Activated CD4-positive, CD25-positive, alpha-beta regulatory T cell treated with anti-CD3 and anti-CD28 coated beads, Interleukin-2, amount 50 U/mL, for 24 hours (primary cell): ENCODE measurements around the gene CHCHD3.
A peak's percentile ranks its signal among the peaks of the same experiment; 100 is the strongest.

ENCODE experiments used
- ATAC-seq, 2 donors: fragments of 150-1000 bp; cut with Tn5 transposase; one replicate each; pipeline ENCODE4 v1.10.0; 2021; ENCODE audit warnings: mild to moderate bottlenecking in 1 of 2, moderate library complexity in 1 of 2

Gene CHCHD3

DNA sequence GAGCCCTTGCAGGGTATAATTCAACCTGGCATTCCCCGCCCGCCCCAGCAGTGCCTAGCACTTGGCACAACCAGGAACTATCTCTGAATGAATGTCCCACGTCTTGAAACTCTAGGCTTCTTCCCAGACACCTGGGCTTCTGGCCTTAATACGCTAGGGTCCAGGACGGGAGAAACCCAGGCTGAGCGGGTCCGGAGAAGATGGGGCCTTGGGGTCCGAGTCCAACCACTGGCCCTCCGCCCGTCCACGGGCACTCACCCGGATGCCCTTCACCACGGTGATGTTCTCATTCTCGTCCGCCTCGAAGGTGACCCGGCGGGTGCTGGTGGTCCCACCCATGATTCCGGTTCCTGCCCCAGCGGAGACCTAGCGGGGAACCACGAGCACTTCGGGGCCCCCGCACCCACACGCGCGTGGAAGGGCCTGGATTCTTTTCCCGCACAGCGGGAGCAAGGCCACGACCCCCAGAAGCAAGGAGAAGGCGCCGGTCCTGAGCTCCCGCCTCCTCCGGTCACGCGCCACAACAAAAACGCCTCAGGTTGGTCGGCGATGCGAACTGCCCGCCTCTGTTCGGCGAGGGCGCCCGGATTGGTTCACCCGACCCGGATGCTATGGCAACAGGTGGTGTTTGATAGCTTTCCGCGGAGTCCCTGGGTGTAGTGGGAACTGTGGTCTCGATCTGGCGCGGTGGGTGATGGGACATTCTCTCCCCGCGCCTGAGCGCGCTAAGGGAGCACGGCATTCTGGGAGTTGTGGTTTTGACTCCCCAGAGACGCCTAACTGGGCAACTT is at the start of gene CHCHD3:
TSS of gene CHCHD3 (minus strand) at position 492 of the 791 bp plus-strand sequence. CDS start at position 339, 153 bp downstream.
- peak; percentile 100 for ATAC-seq

DNA sequence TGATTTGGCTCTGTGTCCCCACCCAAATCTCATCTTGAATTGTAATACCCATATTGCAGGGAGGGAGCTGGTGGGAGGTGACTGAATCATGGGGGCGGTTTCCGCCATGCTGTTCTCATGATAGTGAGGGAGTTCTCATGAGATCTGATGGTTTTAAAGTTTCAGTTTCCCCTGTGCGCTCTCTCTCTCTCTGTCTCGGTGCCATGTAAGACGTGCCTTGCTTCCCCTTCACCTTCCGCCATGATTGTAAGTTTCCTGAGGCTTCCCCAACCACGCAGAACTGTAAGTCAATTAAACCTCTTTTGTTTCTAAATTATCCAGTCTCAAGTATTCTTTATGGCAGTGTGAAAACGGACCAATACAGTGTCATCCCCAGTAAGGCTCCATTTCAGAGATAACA is 48.3 kb upstream of the CHCHD3 start:
- ATAC-seq = no peak

DNA sequence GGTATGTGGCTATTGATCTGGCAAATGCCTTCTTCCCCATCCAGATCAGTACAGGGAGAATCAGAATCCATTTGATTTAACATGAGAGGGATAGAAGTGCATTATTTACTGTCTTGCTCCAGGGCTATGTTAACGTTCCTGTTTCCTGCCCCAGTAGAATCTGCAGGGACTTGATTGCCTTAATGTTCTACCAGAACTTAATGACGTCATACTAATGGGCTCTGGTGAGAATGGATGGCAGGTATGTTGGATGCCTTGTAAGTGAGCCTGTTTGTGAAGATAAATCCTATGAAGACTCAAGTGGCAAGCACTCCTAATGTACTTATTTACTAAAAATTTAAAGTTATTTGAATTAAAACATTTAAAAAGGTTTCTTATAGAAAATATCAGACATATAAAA is 44.5 kb upstream of the CHCHD3 start:
- ATAC-seq = no peak

DNA sequence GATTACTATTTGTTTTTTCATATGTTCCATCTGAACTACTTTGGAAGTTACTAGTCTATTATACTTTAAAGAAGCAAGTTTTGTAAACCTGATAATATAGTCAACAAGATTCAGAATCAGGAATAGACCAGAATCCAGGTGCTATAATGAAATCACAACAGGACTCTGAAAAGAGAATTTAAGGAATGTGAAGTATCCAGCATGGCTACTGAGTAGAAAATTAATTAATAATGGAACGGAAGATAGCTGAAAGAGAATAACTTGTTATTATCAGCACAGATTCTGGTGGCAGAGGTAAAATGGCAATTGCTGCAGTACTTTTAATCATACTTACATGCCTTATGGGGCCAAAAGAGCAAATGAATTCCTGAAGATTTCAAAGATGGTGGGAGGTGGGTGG is 43.1 kb upstream of the CHCHD3 start:
- ATAC-seq = no peak

DNA sequence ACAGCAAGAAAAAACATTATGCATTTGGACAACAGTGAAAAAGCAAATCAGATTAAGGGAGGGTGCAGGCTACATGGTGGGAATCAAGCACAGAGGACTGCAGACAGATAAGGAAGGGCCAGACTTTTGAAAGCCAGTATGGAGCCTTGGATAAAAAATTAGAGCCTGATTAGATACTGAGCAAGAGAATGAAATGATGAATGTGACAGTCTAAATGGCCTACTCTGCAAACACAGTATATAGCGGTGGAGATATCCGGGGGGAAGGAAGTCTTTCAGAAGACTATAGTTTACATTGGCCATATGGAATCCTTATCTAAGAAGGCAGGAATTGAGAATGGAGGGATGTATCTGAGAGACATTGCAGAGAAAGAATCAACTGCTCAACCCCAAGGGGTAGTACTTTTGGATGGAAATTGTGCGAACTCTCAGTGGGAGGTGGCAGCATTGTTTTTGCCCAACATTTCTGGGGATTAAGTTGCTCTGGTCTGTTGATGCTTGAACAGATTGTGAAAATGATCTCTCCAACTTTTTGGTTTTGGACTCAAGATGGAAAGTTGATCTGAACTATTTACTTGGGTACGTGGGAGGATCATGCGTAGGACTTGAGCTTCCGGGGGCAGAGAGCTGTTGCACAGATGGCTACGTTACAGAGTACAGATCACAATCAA is 39.4 kb upstream of the CHCHD3 start:
- ATAC-seq = no peak

DNA sequence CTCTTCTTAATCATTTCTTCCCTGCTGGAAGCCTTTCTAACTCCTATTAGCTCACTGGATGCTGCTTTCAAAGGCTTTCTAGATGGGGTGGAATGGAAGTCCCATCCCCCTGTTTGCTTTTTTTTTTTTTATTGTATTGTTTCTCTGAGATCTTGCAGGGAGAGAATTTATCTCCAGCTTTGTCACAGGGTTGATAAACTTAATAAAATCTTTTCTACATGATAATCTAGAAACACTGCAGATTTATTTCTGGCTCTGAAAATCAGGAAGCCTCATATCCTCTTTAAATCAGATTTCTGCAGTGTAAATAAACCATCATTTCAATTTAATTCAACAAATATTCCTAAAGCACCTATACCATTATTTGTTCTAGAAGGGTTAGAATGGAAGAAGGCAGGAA is 37.2 kb upstream of the CHCHD3 start:
- ATAC-seq = no peak

DNA sequence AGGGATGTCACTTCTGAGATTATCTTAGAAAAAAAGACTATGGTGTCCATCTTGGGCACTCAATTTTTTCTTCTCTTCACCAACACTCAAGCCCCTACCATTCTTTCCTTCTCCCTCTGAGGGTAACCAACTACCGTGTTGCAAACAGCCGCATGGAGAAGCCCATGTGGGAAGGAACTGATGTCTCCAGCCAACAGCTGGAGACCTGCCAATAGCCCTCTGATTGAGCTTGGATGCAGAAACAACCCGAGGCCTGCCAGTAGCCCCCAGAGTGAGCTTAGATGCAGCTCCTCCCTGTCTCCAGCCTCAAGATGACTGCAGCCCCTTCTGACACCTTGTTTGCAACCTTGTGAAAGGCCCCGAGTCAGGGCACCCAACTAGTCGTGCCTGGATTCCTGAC is 36.4 kb upstream of the CHCHD3 start:
- no peak for ATAC-seq

DNA sequence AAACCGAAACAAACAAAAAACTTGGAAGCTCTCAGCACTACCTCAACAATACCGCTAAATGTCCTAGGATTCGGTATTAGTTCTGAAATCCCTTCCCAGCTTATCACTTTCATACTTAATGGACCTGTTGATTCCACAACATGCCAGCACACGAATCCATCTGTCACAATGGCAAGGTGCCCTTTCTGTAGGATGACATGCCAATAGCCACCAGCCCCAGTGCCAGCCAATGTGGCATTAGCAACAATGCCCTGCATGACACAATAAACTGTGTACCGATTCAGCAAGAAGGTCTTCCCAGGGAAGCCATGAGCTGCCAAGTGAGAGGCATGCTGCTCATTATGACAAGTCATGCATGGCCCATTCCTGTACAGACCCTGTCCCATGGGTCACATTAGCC is 35.6 kb upstream of the CHCHD3 start:
- no peak for ATAC-seq

DNA sequence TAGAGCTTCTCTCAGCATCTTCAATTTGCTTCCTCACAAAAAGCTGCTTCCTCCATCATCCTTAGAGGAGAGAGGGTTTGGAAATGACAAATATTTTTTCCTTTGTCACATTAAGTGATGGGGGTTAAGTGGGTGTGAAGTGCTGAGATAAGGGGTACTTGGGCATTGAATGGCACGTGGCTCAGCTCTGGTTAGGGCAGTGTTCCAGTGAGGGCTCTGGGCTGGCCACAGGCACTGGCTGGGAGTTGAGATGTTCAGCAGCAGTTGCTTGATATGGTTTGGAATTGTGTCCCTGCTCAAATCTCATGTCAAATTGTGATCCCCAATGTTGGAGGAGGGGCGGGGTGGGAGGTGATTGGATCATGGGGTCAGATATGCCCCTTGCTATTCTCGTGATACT is 33.7 kb upstream of the CHCHD3 start:
- ATAC-seq = no peak

DNA sequence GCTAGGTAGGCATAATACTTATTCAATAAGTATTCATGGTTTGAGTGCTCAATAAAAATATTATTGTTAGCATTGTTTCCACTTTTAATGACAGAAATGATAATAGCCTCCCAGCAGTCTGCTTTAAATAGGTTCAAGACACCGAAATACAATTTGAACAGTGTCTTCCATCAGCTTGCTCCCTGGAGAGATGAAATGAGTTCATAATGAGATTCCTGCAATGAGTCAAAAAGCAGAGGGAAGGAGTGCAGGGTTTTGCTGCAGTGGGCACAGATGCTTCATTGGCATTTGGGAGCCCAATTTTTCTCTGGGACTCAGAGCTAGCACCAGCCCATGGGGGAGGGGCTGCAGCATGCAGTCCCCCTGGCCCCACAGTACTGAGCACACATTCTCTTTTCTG is 32.6 kb upstream of the CHCHD3 start:
- ATAC-seq = no peak

DNA sequence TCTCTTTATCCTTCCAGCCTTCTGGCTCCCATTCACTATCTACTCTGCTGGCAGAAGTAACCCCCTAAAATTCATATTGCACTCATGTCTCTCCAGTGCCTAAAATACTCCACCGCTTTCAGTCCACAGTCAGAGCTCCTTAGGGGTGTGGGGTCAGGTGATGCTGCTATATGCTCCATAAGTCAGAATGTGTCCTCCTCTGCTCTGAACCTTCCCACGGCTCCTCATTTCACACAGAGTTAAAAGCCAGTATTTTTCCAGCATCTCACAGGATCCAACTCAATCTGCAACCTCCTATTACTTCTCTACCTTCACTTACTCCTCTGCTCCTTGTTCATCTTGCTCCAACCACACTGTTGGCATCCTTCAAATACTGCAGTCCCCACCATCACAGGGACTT is 31.1 kb upstream of the CHCHD3 start:
- ATAC-seq = no peak

DNA sequence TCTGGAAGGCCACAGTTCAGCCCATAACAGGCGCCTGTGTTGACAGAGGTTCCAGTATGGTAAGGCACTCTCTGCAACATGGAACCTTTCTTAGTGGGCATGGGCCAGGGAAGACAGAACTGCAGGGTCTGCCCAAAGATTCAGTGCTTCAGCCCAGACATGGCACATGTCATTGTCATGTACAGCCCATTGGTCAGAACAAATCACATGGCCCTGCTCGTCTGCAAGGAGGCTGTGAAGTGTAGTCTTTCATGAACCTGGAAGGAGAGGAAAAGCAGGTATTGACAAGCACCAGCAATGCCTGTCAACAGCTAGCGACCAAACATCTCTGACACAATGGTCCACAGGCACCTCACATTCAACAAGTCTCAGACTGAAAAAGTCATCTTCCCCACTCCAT is 30.4 kb upstream of the CHCHD3 start:
- no peak for ATAC-seq

DNA sequence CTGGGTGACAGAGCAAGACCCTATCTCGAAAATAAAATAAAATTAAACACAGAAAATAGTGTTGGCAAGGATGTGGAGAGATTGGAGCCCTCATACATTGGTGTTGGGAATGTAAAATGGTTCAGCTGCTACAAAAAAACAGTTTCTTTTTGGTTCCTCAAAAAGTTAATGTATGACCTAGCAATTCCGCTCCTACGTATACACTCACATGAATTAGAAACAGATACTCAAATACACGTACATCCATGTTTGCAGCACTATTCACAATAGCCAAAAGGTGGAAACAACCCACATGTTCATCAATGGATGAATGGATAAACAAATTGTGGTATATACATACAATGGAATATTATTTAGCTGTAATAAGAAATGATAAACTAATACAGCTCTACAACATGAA is 28.4 kb upstream of the CHCHD3 start:
- no peak for ATAC-seq

DNA sequence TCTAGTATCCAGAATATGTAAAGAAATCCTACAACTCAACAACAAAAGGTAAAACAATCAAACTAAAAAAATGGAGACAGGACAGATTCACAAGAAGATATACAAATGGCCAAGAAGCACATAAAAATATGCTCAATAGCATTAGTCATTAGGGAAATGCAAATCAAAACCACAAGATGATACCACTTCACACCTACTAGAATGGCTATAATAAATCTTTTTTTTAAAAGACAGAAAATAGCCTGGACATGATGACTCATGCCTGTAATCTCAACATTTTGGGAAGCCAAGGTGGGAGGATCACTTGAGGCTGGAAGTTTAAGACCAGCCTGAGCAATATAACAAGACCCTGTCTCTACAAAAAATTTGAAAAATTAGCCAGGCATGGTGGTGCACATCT is 27.9 kb upstream of the CHCHD3 start:
- ATAC-seq = no peak

DNA sequence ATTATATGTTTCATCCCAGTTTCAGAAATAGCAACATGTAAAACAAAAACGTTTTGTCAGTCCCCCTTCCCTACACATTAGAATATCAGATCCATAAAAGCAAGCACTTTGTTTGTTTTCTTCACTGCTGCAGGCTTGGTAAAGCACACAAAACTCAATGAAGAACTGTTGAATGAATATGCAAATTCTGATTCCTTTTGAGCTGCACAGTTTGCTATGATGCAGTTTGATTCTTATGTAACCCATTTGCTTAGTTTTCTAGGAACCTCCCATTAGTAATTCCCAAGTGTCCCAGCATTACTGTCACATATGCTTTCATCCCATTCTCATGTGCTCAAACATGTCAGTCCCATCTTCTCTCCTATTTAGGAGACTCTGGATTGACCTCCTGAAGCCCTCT is 26.1 kb upstream of the CHCHD3 start:
- ATAC-seq = no peak

DNA sequence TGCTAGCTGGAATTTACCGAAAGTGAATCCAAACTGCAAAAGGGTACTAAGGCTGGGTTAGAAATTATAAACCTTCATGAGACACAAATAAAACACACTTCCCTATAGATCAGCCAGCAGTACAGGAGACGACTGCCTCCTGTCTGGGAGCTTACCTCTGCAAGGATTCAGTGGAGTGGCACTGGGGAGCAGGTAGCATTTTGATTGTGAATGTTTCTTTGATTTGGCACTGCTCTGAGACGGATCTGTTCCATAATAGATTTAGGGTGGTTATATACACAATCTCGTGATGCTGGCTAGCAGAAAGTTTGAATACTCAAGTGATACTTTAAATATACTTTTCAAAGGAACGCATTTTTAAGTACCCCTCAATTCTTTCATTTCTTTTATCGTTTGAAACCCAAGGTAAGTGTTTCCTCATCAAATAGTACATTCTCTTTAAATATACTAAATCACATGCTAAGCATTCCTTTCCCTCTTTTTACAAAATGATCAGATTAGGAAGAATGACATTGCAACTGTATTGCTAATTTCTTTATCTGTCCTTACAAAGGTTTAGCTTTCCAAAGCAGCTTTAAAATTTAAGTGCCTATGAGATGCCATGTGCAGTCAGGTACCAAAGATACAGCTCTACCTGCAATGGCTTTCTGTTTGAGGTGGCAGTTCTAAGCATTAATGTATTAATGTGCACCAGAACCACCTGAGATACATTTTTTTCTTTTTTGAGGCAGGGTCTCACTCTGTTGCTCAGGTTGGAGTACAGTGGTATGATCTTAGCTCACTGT is 20.6 kb upstream of the CHCHD3 start:
- ATAC-seq = no peak

DNA sequence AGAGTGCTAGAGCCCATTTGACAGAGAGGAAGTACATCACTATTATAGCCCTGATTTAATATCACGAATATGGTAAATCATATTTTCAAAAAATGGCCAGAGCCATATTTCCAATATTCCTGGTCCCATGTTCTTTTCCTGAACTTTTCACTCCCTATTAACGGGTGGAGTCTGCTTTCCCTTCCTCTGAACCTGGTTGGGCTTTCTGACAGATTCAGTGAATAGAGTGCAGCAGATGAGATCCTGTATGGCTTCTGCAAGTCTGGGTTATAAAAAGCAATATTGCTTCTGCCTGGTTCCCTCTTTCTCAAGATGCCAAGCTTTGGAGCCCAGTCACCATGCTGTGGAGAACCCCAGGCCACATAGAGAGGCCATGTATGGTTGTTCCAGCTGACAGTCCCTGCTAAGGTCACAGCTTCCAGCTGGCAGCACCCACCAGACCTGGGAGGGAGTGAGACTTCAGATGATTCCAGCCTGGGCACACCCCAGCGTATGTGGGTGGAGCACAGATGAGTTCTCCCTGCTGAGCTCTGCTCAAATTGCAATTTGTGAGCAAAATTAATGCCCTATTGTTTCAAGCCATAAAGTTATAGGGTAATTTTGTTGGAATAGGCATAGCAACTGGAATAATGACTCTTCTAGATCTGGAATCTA is 17.9 kb upstream of the CHCHD3 start:
- no peak for ATAC-seq

DNA sequence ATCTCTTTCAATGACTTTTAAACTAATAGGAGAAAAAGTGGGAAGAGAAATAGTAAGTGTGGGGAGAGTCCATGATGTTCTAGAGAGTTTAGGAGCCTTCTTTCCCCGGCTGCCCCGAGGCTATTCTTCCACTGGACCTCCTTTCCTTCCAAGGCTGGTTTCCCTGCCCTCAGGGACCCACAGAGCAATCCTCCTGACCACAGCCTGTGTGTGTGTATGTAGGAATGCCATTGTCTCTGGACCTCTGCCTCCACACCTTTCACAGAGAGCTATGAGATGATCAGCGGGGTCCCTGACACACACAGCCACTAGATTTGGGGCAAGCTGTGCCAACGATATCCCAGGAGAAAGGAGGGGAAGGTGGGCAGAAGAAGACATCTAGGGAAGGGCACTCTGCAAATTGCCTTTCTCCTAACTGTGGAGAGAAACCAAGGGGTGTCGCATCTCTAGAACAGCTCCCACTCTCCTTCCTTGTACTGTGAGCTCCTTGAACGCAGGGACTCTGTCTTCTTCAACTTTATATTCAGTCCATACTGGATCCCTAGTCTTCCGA is 13.3 kb upstream of the CHCHD3 start:
- no peak for ATAC-seq

DNA sequence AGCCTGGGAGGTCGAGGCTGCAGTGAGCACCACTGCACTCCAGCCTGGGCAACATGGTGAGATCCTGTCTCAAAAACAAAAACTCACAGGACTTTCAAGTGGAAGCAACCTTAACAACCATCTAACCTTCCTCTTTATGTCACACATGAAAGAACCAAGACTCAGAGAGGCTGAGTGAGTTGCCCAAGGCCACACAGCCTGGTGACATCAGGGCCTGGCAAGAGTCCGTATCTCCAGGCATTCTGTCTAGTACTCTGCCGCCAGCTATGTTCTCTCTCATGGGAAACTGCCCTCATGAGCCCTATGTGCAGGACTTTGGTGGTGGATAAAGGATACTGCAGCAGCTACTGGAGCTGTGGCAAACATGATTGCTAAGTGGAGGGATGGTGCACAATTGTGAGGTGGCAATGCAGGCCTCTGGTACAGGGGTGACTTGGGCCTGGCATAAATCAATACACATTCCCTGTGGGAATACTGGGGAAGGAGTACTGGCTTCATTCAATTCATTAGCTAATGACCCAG is 10.1 kb upstream of the CHCHD3 start:
- no peak for ATAC-seq

DNA sequence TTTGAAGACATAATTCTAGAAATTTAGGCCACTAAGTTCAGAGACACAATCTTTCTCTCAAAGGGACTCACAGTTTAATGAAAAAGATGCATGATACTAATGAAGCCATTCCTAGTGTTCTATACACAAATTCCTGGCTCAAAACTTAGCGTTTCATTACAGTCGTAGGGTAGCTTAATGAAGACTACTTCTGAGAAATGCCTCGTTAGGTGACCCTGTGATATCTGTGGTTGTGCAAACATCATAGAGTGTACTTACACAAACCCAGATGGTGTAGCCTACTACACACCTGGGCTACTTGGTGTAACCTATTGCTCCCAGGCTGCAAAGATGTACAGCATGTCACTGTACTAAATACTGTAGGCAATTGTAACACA is 488 bp upstream of the CHCHD3 start:
- no peak for ATAC-seq

DNA sequence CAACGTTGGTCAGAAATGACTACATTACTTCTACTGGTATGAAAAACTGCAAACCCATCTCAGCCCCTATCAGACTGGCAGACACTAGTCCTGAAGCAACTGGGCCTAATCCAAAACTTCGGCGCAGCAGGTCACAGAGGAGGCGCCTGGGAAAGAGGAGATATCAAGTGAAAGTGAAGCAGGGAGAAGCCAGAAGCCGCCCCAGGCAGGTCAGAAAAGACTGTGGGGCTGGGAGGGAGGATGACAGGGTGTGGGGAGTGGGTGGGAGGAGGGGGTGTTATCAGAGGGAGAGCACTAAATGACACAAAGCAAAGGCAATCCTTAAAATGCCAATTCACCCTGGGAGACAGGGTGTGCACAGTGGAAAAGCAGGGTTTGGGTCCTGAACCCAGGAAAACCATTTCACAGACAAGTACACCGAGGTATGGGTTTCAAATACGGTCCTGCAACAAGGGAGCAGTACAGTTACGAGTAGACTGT is 731 bp downstream of the CHCHD3 start:
- ATAC-seq = no peak

DNA sequence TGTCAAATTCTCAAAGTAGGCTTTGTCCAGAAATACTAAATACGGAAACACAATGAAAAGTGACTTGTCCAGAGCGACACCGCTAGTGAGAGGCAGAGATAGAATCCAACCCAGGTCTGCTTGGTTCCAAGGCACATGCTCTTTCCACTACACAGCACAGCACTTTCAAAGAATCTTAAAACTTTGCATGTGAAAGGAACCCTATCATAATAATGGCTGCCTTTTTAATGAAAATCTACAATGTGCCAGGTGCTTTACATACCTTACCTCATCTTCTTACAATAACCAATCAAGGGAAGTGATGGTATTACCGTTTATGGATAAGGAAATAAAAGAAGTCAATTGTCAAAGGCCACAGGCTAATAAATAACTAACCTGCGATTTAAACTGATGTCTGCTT is 2.6 kb downstream of the CHCHD3 start:
- no peak for ATAC-seq

DNA sequence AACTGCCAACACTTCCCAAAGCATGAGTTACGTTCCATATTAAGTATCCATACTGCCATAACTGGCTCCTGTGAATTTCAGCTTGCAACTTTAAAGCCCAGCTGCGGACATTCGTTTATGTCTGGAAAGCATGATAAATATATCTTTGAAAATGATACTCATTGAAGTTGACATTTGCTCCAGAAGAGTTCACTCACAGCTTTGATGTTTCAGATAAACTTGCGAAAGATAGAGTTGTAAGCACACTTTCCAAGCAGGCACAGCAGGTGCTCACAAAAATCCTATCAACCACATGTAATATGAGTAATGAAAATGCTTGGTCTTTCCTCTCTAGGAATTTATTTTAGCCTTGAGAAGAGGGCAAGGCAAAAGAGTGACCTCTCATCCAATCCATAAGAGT is 4.5 kb downstream of the CHCHD3 start:
- ATAC-seq = no peak
